ENCODE results near the gene UNC45A. TPM values are rescaled to one million over a fixed set of nuclear protein-coding genes. Genes with fewer than 3 reads are reported as not detected.
A peak's percentile ranks its signal among the peaks of the same experiment; 100 is the strongest.

UNC45A gene
- total RNA-seq, 4 donors from 2014 or later = 42.8 to 89.5 (median 65.4) TPM

DNA sequence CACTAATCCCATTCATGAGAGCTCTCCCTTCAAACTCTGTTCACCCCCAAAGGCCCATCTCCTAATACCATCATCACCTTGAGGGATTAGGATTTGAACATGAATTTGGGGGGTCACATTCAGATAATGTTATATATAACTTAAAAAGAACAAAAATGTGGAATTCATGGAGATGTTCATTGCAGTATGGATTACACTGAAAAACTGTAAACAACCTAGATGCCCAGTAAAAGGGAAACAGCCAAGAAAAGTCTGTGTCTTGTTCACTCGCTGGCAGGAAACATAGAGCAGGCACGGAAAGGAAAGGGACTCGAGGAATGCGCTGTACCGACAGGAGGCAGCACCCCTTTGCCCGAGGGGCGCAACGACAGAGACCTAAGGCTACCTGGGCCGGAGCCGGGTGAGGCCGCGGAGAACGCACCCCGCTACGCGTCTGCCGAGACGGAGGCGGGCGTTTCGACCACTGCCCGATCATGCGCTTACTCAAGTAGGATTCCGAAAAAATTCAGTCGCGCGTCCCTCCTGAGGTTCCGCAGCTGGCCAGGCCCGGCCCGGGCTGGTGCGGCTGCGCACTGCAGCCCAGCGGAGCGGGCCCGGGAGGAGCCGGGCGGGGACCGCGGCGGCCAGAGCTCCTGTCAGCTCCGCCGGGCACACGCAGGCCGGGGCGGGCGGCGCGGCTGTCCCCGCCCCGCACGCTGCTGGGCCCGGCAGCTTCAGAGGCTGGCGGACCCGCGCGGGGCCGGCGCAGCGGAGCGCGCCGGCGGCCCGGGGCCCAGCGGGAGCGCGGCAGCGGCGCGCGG is 32.8 kb upstream of the UNC45A start:
- Histone ChIP-seq H3K27me3 (no peaks in the 10 kb centered on the region), H3K4me3 (peak overlapping the region; percentile 75 to 79), H3K4me1 (peaks cover 0 to 5% of the 10 kb centered on the region in 2 donors), H3K27ac (peak overlapping the region; percentile 89 to 93), H3K9me3 (no peaks in the 10 kb centered on the region), H3K36me3 (no peaks in the 10 kb centered on the region)
- TF ChIP-seq CTCF (IDR thresholded peaks at IDR 0.05) = peak; percentile 71 to 91 (median 81)
- TF ChIP-seq POLR2A (IDR thresholded peaks at IDR 0.05) = peak in 1 of 2 donors; percentile 54
- intact Hi-C loops (cut with DNase I; ENCODE audit: low total_unique reads) = no loop called here
- peak; percentile 67 to 70 for DNase-seq

GRCh38 chr15:90902840-90903732 is 32.0 kb upstream of the UNC45A start, which contains the start of gene MAN2A2:
TSS of gene MAN2A2 (plus strand) at chr15:90903302. CDS start at chr15:90904208, 906 bp downstream.
- intact Hi-C loops (cut with DNase I; ENCODE audit: low total_unique reads) = no loop called here

GRCh38 chr15:90903733-90904536 is 31.1 kb upstream of the UNC45A start:
- H3K27me3 ChIP-seq = no peaks in the 10 kb centered on the region
- intact Hi-C loops (cut with DNase I; ENCODE audit: low total_unique reads) = no loop called here
- TF ChIP-seq POLR2A (IDR thresholded peaks at IDR 0.05) (no peak), CTCF (IDR thresholded peaks at IDR 0.05) (no peak)
- no peak for DNase-seq
- no peaks in the 10 kb centered on the region for H3K9me3 ChIP-seq
- H3K4me1 ChIP-seq = peaks cover 0 to 5% of the 10 kb centered on the region in 2 donors
- peak overlapping the region; percentile 75 to 79 for H3K4me3 ChIP-seq
- no peaks in the 10 kb centered on the region for H3K36me3 ChIP-seq
- H3K27ac ChIP-seq = peak overlapping the region; percentile 89 to 93

More at GRCh38 chr15:90902840-90903732, 32.0 kb upstream of the UNC45A start, which contains the start of gene MAN2A2:
- Histone ChIP-seq H3K4me1 (peaks cover 0 to 5% of the 10 kb centered on the region in 2 donors), H3K4me3 (peak within 1 kb of the TSS; percentile 75 to 79), H3K27ac (peak within 1 kb of the TSS; percentile 89 to 93), H3K27me3 (no peaks in the 10 kb centered on the region), H3K36me3 (no peaks in the 10 kb centered on the region), H3K9me3 (no peaks in the 10 kb centered on the region)
- peak in 1 of 2 donors; percentile 12 for TF ChIP-seq POLR2A (IDR thresholded peaks at IDR 0.05)
- no peak for TF ChIP-seq CTCF (IDR thresholded peaks at IDR 0.05)
- DNase-seq = peak; percentile 44 to 49

GRCh38 chr15:90904746-90905145 is 30.3 kb upstream of the UNC45A start:
- Histone ChIP-seq H3K4me1 (peaks cover 0 to 5% of the 10 kb centered on the region in 2 donors), H3K36me3 (no peaks in the 10 kb centered on the region), H3K9me3 (no peaks in the 10 kb centered on the region), H3K27ac (no peak overlapping the region), H3K4me3 (no peak overlapping the region), H3K27me3 (no peaks in the 10 kb centered on the region)
- TF ChIP-seq CTCF (IDR thresholded peaks at IDR 0.05) (no peak), POLR2A (IDR thresholded peaks at IDR 0.05) (no peak)
- no peak for DNase-seq
- intact Hi-C loops (cut with DNase I; ENCODE audit: low total_unique reads) = no loop called here
